Measurements from ENCODE around the gene HIGD2A. TPM values are rescaled to one million over a fixed set of nuclear protein-coding genes. Genes with fewer than 3 reads are reported as not detected.

HIGD2A gene
- total and polyA plus RNA-seq, 2 of the 13 experiments (the other 11 are each of a cell fraction or from before 2014, with no cell fraction given) = 89.2 to 146 TPM

DNA sequence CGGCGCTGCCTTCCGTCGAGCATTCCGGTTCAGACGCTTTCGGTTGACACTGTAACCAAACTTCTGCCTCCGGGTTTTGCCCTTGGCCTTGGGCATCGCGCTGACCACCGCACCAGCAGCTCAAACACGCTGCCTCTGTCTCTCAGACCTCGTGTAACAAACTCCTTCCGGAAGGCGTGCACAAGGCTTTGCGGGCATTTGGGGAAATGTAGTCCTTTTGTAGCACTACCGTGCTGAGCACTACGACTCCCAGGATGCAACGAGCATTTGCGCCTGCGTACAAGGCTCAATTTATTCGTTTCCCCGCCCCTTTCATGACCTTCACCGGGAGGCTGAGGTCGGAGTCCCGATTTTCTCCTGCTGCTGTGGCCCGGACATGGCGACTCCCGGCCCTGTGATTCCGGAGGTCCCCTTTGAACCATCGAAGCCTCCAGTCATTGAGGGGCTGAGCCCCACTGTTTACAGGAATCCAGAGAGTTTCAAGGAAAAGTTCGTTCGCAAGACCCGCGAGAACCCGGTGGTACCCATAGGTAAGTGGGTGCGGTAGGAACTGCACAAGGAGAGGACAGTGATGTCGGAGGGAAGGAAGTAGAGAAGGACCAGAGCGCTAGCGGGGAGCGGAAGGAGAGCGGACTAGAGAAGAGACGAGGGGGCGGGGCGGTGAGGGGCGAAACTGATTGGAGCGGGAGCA is at the start of gene HIGD2A, which contains the start of gene NOP16 (continued):
- TF ChIP-seq, protein P1, sequence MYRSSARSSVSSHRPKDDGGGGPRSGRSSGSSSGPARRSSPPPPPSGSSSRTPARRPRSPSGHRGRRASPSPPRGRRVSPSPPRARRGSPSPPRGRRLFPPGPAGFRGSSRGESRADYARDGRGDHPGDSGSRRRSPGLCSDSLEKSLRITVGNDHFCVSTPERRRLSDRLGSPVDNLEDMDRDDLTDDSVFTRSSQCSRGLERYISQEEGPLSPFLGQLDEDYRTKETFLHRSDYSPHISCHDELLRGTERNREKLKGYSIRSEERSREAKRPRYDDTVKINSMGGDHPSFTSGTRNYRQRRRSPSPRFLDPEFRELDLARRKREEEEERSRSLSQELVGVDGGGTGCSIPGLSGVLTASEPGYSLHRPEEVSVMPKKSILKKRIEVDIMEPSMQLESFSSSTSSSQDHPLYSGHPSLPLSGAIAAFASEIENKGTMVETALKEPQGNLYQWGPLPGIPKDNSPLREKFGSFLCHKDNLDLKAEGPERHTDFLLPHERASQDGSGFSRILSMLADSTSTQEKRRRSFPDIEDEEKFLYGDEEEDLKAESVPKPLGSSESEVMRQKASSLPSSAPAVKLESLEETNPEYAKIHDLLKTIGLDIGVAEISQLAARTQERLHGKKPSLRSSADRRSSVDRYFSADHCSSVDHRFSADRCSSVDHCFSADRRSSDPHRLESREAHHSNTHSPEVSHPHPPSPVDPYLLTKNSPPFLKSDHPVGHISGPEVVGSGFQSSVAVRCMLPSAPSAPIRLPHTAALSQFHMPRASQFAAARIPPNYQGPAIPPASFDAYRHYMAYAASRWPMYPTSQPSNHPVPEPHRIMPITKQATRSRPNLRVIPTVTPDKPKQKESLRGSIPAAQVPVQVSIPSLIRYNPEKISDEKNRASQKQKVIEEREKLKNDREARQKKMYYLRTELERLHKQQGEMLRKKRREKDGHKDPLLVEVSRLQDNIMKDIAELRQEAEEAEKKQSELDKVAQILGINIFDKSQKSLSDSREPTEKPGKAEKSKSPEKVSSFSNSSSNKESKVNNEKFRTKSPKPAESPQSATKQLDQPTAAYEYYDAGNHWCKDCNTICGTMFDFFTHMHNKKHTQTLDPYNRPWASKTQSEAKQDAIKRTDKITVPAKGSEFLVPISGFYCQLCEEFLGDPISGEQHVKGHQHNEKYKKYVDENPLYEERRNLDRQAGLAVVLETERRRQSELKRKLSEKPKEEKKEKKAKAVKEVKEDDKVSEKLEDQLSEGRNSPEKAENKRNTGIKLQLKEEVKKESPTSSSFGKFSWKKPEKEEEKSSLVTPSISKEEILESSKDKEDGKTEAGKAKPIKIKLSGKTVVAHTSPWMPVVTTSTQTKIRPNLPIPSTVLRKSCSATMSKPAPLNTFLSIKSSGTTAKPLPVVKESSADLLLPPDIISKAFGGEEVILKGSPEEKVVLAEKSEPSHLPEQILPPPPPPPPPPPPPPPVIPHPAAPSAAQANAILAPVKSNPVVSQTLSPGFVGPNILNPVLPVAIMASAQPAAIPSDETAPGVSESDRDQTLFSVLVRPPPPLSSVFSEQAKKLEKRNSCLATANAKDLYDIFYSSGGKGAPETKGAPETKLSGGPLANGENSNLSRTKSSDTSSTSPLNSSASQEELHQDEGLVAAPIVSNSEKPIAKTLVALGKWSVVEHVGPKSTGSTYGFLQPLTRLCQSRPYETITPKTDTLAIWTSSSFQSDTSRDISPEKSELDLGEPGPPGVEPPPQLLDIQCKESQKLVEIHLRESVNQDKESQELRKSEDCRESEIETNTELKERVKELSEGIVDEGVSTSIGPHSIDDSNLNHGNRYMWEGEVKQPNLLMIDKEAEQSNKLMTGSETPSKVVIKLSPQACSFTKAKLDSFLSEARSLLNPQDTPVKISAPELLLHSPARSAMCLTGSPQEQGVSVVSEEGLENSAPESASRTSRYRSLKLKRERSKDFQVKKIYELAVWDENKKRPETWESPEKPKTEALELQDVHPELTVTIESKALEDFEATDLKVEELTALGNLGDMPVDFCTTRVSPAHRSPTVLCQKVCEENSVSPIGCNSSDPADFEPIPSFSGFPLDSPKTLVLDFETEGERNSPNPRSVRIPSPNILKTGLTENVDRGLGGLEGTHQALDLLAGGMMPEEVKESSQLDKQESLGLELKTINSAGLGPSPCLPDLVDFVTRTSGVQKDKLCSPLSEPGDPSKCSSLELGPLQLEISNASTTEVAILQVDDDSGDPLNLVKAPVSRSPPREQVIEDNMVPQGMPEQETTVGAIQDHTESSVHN (CRISPR knock-in tag; IDR thresholded peaks at IDR 0.05) = no peak
- TF ChIP-seq ZNF20 (CRISPR knock-in tag; IDR thresholded peaks at IDR 0.05) (no peak), NR1H2 (CRISPR knock-in tag; IDR thresholded peaks at IDR 0.05; ENCODE audit: borderline replicate concordance, low read depth) (peak; percentile 31; the same call in 1 of the 2 replicates), NR2C2 (CRISPR knock-in tag; IDR thresholded peaks at IDR 0.05; ENCODE audit: borderline replicate concordance) (peak; percentile 96), NCOR1 (IDR thresholded peaks at IDR 0.05; ENCODE audit: borderline replicate concordance, low read length) (peak; percentile 60; the same call in 1 of the 2 replicates), ZGPAT (CRISPR knock-in tag; IDR thresholded peaks at IDR 0.05) (peak; percentile 86), ZNF546 (CRISPR knock-in tag; conservative IDR thresholded peaks at IDR 0.05) (peak; percentile 23; the same call in 1 of the 2 replicates), EED (CRISPR knock-in tag; IDR thresholded peaks at IDR 0.05) (0 out of 2 replicates have a peak, but pooled peaks have one; percentile 65), POGZ (CRISPR knock-in tag; IDR thresholded peaks at IDR 0.05) (peak; percentile 94), ZNF639 (CRISPR knock-in tag; conservative IDR thresholded peaks at IDR 0.05) (peak; percentile 79), NR2F1 (CRISPR knock-in tag; IDR thresholded peaks at IDR 0.05) (peak; percentile 11 to 20; a peak in 2 of 4 replicates), PAX8 (CRISPR knock-in tag; IDR thresholded peaks at IDR 0.05; ENCODE audit: borderline replicate concordance) (no peak), FOXA3 (CRISPR knock-in tag; IDR thresholded peaks at IDR 0.05) (peak; percentile 39; the same call in 1 of the 2 replicates), HCFC1 (IDR thresholded peaks at IDR 0.05; ENCODE audit: low read depth, low read length) (peak; percentile 89), FOXK1 (CRISPR knock-in tag; IDR thresholded peaks at IDR 0.05; ENCODE audit: borderline replicate concordance, low read depth) (peak; percentile 43; the same call in 1 of the 2 replicates), ZNF605 (CRISPR knock-in tag; IDR thresholded peaks at IDR 0.05) (peak; percentile 82), ELF1 (CRISPR knock-in tag; IDR thresholded peaks at IDR 0.05) (peak; percentile 85), ATF3 (CRISPR knock-in tag; IDR thresholded peaks at IDR 0.05) (peak; percentile 2; the same call in 1 of the 2 replicates)

Measured in HepG2 (cell line).